Lower leg skin (tissue), 3 donors: ENCODE results near the gene ST6GAL1.

ENCODE experiments used
- POLR2A ChIP-seq, 2 donors: fragments of 450-650 bp; IDR thresholded peaks; one replicate each; pipeline ENCODE4 v1.6.1; 2016 to 2017; ENCODE audit warnings: antibody characterized with exemption in 2 of 2, mild to moderate bottlenecking in 1 of 2, moderate library complexity in 1 of 2
- TF ChIP-seq, protein P1 (sequence below), 3 donors: fragments of 450-650 bp; IDR thresholded peaks; one replicate each; pipeline ENCODE4 v1.5.1; 2016; ENCODE audit warnings: antibody characterized with exemption in 3 of 3, mild to moderate bottlenecking in 3 of 3, moderate library complexity in 2 of 3

DNA sequence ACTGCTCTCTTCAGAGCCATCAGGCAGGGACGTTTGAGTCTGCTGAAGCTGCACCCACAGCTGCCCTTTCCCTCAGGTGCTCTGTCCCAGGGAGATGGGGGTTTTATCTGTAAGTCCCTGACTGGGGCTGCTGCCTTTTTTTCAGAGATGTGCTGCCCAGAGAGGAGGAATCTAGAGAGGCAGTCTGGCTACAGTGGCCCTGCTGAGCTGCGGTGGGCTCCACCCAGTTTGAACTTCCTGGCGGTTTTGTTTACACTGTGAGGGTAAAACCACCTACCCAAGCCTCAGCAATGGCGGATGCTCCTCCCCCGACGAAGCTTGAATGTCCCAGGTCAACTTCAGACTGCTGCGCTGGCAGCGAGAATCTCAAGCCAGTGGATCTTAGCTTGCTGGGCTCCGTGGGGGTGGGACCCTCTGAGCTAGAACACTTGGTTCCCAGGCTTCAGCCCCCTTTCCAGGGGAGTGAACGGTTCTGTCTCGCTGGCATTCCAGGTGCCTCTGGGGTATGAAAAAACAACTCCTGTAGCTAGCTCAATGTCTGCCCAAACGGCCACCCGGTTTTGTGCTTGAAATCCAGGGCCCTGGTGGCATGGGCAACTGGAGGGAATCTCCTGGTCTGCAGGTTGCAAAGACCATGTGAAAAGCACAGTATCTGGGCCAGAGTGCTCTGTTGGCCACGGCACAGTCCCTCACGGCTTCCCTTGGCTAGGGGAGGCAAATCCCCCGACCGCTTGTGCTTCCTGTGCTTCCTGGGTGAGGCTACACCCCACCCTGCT is 21.1 kb upstream of the ST6GAL1 start:
- no peak for TF ChIP-seq POLR2A (IDR thresholded peaks at IDR 0.05)
- TF ChIP-seq, protein P1, sequence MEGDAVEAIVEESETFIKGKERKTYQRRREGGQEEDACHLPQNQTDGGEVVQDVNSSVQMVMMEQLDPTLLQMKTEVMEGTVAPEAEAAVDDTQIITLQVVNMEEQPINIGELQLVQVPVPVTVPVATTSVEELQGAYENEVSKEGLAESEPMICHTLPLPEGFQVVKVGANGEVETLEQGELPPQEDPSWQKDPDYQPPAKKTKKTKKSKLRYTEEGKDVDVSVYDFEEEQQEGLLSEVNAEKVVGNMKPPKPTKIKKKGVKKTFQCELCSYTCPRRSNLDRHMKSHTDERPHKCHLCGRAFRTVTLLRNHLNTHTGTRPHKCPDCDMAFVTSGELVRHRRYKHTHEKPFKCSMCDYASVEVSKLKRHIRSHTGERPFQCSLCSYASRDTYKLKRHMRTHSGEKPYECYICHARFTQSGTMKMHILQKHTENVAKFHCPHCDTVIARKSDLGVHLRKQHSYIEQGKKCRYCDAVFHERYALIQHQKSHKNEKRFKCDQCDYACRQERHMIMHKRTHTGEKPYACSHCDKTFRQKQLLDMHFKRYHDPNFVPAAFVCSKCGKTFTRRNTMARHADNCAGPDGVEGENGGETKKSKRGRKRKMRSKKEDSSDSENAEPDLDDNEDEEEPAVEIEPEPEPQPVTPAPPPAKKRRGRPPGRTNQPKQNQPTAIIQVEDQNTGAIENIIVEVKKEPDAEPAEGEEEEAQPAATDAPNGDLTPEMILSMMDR (IDR thresholded peaks at IDR 0.05): no peak
